HG03175 (cell line): ENCODE results near the gene ESR2.
"Not testable (repeated sequence)": the region's sequence is repeated elsewhere in the genome, so short reads cannot be mapped to it uniquely, and the experiment has no call there.

Experiments
- ATAC-seq: cut with Tn5 transposase; IDR thresholded peaks from one replicate; pipeline ENCODE4 v1.9.1; 2021; ENCODE audit warnings: mild to moderate bottlenecking, moderate library complexity; ENCODE audit not compliant: unreplicated experiment

The ESR2 gene

GRCh38 chr14:64049616-64050381, 244.4 kb downstream of the ESR2 start:
- ATAC-seq = no peak

GRCh38 chr14:64045091-64045490, 249.1 kb downstream of the ESR2 start:
- no peak for ATAC-seq

GRCh38 chr14:64043296-64043695, 250.9 kb downstream of the ESR2 start:
- ATAC-seq = not testable (repeated sequence)

- no peak for ATAC-seq
Observed at GRCh38 chr14:64040044-64040443, 254.1 kb downstream of the ESR2 start.

- no peak for ATAC-seq
Observed at GRCh38 chr14:64038841-64039542, 255.2 kb downstream of the ESR2 start.

GRCh38 chr14:64037869-64038745, 256.1 kb downstream of the ESR2 start:
- not testable (repeated sequence) for ATAC-seq

GRCh38 chr14:64035143-64035542, 259.0 kb downstream of the ESR2 start:
- ATAC-seq = no peak
